ENCODE results near the gene DNAI4. TPM values are rescaled to one million over a fixed set of nuclear protein-coding genes. Genes with fewer than 3 reads are reported as not detected.

The DNAI4 gene
- polyA plus RNA-seq, 1 of the 3 experiments (the other 2 are of a cell fraction) = 1.3 TPM

- Histone ChIP-seq H3K4me2 (no peak overlapping the region), H3K79me2 (ENCODE audit: insufficient read depth) (peaks cover 74% of the 10 kb centered on the region), H2AFZ (ENCODE audit: low read depth) (no peak overlapping the region), H4K20me1 (ENCODE audit: insufficient read depth) (peaks cover 8% of the 10 kb centered on the region; the same call in 1 of the 2 replicates), H3K4me1 (ENCODE audit: control insufficient read depth in 1 of 2, insufficient read depth in 2 of 2, low read depth in 1 of 2, low read length in 1 of 2) (no peaks in the 10 kb centered on the region), H3K36me3 (replicated peaks in 1 of 2; ENCODE audit: control insufficient read depth in 1 of 2, insufficient read depth in 2 of 2, low read length in 1 of 2) (peaks cover 55 to 72% of the 10 kb centered on the region in 2 experiments), H3K27me3 (ENCODE audit: insufficient read depth) (no peaks in the 10 kb centered on the region), H3K9me2 (no peaks in the 10 kb centered on the region; the same call in 1 of the 2 replicates), H3K27ac (ENCODE audit: low read depth in 2 of 2, low read length in 1 of 2) (no peak overlapping the region), H3K4me3 (ENCODE audit: low read depth in 2 of 2, low read length in 1 of 2) (no peak overlapping the region), H3K9me3 (no peaks in the 10 kb centered on the region), H3F3A (replicated peaks; ENCODE audit: insufficient read depth) (peaks cover 29% of the 10 kb centered on the region), H3K9ac (no peak overlapping the region)
- POLR2A ChIA-PET = no interaction called here
- TF ChIP-seq NRF1 (IDR thresholded peaks at IDR 0.05; ENCODE audit: low read depth, low read length) (no peak), TEAD4 (IDR thresholded peaks at IDR 0.05; ENCODE audit: borderline replicate concordance, insufficient read depth) (no peak), FOXJ3 (CRISPR knock-in tag; IDR thresholded peaks at IDR 0.05) (no peak), CTCF (IDR thresholded peaks at IDR 0.05) (no peak), GATA2 (CRISPR knock-in tag; IDR thresholded peaks at IDR 0.05) (no peak), EZH2phosphoT487 (IDR thresholded peaks at IDR 0.05; ENCODE audit: borderline replicate concordance, low read depth) (no peak), MXI1 (IDR thresholded peaks at IDR 0.05; ENCODE audit: low read depth, low read length) (no peak)
- TF ChIP-seq, protein P1, sequence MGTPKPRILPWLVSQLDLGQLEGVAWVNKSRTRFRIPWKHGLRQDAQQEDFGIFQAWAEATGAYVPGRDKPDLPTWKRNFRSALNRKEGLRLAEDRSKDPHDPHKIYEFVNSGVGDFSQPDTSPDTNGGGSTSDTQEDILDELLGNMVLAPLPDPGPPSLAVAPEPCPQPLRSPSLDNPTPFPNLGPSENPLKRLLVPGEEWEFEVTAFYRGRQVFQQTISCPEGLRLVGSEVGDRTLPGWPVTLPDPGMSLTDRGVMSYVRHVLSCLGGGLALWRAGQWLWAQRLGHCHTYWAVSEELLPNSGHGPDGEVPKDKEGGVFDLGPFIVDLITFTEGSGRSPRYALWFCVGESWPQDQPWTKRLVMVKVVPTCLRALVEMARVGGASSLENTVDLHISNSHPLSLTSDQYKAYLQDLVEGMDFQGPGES (IDR thresholded peaks at IDR 0.05; ENCODE audit: low read depth, low read length) = no peak
- TF ChIP-seq, protein P2, sequence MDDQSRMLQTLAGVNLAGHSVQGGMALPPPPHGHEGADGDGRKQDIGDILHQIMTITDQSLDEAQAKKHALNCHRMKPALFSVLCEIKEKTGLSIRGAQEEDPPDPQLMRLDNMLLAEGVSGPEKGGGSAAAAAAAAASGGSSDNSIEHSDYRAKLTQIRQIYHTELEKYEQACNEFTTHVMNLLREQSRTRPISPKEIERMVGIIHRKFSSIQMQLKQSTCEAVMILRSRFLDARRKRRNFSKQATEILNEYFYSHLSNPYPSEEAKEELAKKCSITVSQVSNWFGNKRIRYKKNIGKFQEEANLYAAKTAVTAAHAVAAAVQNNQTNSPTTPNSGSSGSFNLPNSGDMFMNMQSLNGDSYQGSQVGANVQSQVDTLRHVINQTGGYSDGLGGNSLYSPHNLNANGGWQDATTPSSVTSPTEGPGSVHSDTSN (IDR thresholded peaks at IDR 0.05) = no peak
- no peak for DNase-seq
- CTCF ChIA-PET = no interaction called here
- 98% methylated on average over 4 of the region's 4 CpGs for WGBS (ENCODE audit: low lambda C conversion rate)
These were observed 29.6 kb upstream of the DNAI4 start for GRCh38 chr1:66954208-66954607.

GRCh38 chr1:66951513-66951912, 26.9 kb upstream of the DNAI4 start:
- no peaks in the 10 kb centered on the region for H3K9me3 ChIP-seq
- ChIA-PET POLR2A (no interaction called here), CTCF (interaction anchor here (1.3 to 1.4 kb wide), 2 partner anchors 187 to 198 kb away, joined by 3 read pairs; no protein-coding TSS in a partner anchor)
- TF ChIP-seq SIN3A (IDR thresholded peaks at IDR 0.05; ENCODE audit: borderline replicate concordance, low read depth, low read length) (no peak), YY1 (IDR thresholded peaks at IDR 0.05; ENCODE audit: low read depth) (no peak), JUND (IDR thresholded peaks at IDR 0.05) (peak; percentile 24; the same call in 1 of the 2 replicates), TCF12 (IDR thresholded peaks at IDR 0.05) (peak; percentile 24; the same call in 1 of the 2 replicates), FOSL2 (IDR thresholded peaks at IDR 0.05; ENCODE audit: borderline replicate concordance, low read depth) (peak; percentile 41; the same call in 1 of the 2 replicates)
- TF ChIP-seq, protein P1 (IDR thresholded peaks at IDR 0.05; ENCODE audit: low read depth, low read length) = no peak
- 0 out of 2 replicates have a peak, but pooled peaks cover 5% of the 10 kb centered on the region for H4K20me1 ChIP-seq (ENCODE audit: insufficient read depth)
- no peak overlapping the region for H3K4me3 ChIP-seq (ENCODE audit: low read depth in 2 of 2, low read length in 1 of 2)
- peak overlapping the region in 1 of 2 experiments; percentile 42; a peak in 2 of 4 replicates for H3K27ac ChIP-seq (ENCODE audit: low read depth in 2 of 2, low read length in 1 of 2)
- WGBS (ENCODE audit: low lambda C conversion rate) = 29% methylated on average over 6 of the region's 6 CpGs
- no peak overlapping the region for H3K9ac ChIP-seq
- H3K4me2 ChIP-seq = no peak overlapping the region
- no peak overlapping the region for H2AFZ ChIP-seq (ENCODE audit: low read depth)
- no peaks in the 10 kb centered on the region for H3K9me2 ChIP-seq
- DNase-seq = no peak
- H3K27me3 ChIP-seq (ENCODE audit: insufficient read depth) = no peaks in the 10 kb centered on the region
- H3K36me3 ChIP-seq (replicated peaks in 1 of 2; ENCODE audit: control insufficient read depth in 1 of 2, insufficient read depth in 2 of 2, low read length in 1 of 2) = peaks cover 54 to 71% of the 10 kb centered on the region in 2 experiments
- no peaks in the 10 kb centered on the region for H3K4me1 ChIP-seq (ENCODE audit: control insufficient read depth in 1 of 2, insufficient read depth in 2 of 2, low read depth in 1 of 2, low read length in 1 of 2)
- peaks cover 21% of the 10 kb centered on the region for H3F3A ChIP-seq (replicated peaks; ENCODE audit: insufficient read depth)
- H3K79me2 ChIP-seq (ENCODE audit: insufficient read depth) = peaks cover 83% of the 10 kb centered on the region
